ENCODE data around the gene FOXF2. TPM values are rescaled to one million over a fixed set of nuclear protein-coding genes. Genes with fewer than 3 reads are reported as not detected.

The FOXF2 gene
- total and polyA plus RNA-seq, 2 of the 4 experiments (the other 2 are of a cell fraction), result 2.5 to 16.3 TPM

DNA sequence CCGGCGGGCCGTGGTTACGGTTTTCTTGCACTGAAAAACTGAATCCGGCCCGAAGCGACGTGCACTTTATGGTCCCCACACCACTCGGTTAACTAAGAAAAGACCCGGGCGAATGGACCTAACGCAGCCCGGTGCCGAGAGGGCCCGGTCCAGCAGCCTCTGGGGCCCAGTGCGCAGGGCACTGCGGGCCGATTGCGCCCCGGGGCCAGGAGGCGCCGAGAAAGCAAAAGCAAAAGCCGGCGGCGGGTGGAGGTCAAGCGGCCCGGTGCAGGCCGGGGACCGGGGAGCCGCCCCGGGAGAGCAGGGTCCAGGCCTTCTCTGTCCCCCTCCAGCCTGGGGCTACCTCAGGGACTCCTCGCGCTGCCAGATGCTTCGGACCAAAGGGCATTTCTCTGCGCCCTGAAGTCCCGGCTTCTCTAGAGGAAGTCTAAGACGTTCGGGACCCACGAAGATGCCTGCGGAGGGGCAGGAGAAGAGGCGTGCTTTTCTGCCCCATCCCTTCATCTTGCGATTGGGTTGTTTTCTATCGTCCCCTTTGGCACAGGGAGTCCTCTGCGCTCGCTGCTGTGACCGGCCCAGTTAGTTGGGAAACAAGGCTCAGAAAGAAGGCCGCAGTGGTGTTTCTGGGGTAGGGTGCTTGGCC lies 4.4 kb downstream of the FOXF2 start (continued):
- TF ChIP-seq, protein P1, sequence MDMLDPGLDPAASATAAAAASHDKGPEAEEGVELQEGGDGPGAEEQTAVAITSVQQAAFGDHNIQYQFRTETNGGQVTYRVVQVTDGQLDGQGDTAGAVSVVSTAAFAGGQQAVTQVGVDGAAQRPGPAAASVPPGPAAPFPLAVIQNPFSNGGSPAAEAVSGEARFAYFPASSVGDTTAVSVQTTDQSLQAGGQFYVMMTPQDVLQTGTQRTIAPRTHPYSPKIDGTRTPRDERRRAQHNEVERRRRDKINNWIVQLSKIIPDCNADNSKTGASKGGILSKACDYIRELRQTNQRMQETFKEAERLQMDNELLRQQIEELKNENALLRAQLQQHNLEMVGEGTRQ (IDR thresholded peaks at IDR 0.05; ENCODE audit: low read depth, low read length), result no peak
- no peak for TF ChIP-seq MAZ (IDR thresholded peaks at IDR 0.05; ENCODE audit: borderline replicate concordance, low read depth, low read length)
- no peak for TF ChIP-seq MXI1 (IDR thresholded peaks at IDR 0.05; ENCODE audit: borderline replicate concordance, low read depth, low read length)
- no peak for TF ChIP-seq NFE2L2 (IDR thresholded peaks at IDR 0.05; ENCODE audit: low read depth, low read length)
- TF ChIP-seq SMC3 (IDR thresholded peaks at IDR 0.05; ENCODE audit: low read depth, low read length), result no peak

Measured in IMR-90 (cell line).